ENCODE data around the gene RING1.

- TF ChIP-seq USF2 (IDR thresholded peaks at IDR 0.05; ENCODE audit: borderline replicate concordance, low read depth, low read length), result no peak
- TF ChIP-seq CHD2 (IDR thresholded peaks at IDR 0.05; ENCODE audit: low read length, partially characterized antibody), result no peak
- no peak for TF ChIP-seq CTCF (IDR thresholded peaks at IDR 0.05)
- TF ChIP-seq EP300 (IDR thresholded peaks at IDR 0.05; ENCODE audit: borderline replicate concordance in 1 of 2, low read depth in 1 of 2, low read length in 1 of 2), result no peak
- no peak for TF ChIP-seq TAF1 (IDR thresholded peaks at IDR 0.05; ENCODE audit: borderline replicate concordance, low read depth, low read length)
- TF ChIP-seq POLR2AphosphoS5 (IDR thresholded peaks at IDR 0.05; ENCODE audit: low read depth, low read length), result no peak
- TF ChIP-seq USF1 (IDR thresholded peaks at IDR 0.05; ENCODE audit: borderline replicate concordance, low read depth), result no peak
- TF ChIP-seq RAD21 (IDR thresholded peaks at IDR 0.05; ENCODE audit: low read length), result no peak
These were observed 2.8 kb downstream of the RING1 start for GRCh38 chr6:33211136-33211535.

All from SK-N-SH (cell line).